AG09309 (cell line): Measurements from ENCODE around the gene OSER1.
"Not testable (repeated sequence)": the region's sequence is repeated elsewhere in the genome, so short reads cannot be mapped to it uniquely, and the experiment has no call there.

Experiments
- DNase-seq: peaks from one replicate; pipeline ENCODE4 v3.0.0-alpha.2; 2010; ENCODE audit warnings: low read depth
- H3K4me3 ChIP-seq: 2 replicates; pipeline ENCODE4 v1.5.1; 2011; ENCODE audit warnings: mild to moderate bottlenecking, low read depth, low read length, moderate library complexity; ENCODE audit not compliant: control insufficient read depth
- CTCF ChIP-seq: IDR thresholded peaks from 2 replicates; pipeline ENCODE4 v1.5.1; 2011; ENCODE audit warnings: mild to moderate bottlenecking, low read depth, low read length, inconsistent platforms; ENCODE audit not compliant: insufficient read depth, control insufficient read depth; ENCODE audit errors: missing control alignments

OSER1 gene

GRCh38 chr20:44196271-44196670, 14.3 kb downstream of the OSER1 start:
- DNase-seq, result no peak
- TF ChIP-seq CTCF, result no peak
- H3K4me3 ChIP-seq, result no peak overlapping the region

- no peak for TF ChIP-seq CTCF
- no peak for DNase-seq
- H3K4me3 ChIP-seq, result no peak overlapping the region
Measured at GRCh38 chr20:44195605-44196004, 15.0 kb downstream of the OSER1 start.

DNA sequence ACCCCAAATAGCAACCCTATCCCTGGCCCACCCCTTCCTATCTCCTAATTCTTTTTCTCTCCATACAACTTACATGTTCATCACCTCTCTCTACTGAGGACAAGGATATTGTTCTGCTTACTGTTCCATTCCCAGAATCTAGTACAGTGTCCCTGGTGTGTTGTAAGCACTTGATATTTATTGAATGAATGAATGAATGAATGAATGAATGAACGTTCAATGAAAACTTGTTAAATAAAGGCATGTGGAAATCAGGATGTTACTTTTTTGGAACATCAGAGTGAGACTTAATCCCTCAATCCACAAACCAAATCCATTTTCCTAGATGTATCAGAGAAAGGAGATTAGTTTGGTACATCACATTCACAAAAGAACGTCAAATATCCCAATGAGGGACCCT, 16.8 kb downstream of the OSER1 start:
- H3K4me3 ChIP-seq, result no peak overlapping the region
- TF ChIP-seq CTCF, result no peak
- DNase-seq, result no peak

DNA sequence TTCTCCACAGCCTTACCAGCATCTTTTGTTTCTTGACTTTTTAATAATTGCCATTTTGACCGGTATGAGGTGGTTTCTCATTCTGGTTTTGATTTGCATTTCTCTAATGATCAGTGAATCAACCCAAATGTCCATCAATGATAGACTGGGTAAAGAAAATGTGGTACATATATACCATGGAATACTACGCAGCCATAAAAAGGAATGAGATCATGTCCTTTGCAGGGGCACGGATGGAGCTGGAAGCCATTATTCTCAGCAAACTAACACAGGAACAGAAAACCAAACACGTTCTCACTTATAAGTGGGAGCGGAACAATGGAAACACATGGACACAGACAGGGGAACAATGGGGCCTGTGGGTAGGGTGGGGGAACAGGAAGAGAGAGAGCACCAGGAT, 18.9 kb downstream of the OSER1 start:
- not testable (repeated sequence) for H3K4me3 ChIP-seq, DNase-seq

DNA sequence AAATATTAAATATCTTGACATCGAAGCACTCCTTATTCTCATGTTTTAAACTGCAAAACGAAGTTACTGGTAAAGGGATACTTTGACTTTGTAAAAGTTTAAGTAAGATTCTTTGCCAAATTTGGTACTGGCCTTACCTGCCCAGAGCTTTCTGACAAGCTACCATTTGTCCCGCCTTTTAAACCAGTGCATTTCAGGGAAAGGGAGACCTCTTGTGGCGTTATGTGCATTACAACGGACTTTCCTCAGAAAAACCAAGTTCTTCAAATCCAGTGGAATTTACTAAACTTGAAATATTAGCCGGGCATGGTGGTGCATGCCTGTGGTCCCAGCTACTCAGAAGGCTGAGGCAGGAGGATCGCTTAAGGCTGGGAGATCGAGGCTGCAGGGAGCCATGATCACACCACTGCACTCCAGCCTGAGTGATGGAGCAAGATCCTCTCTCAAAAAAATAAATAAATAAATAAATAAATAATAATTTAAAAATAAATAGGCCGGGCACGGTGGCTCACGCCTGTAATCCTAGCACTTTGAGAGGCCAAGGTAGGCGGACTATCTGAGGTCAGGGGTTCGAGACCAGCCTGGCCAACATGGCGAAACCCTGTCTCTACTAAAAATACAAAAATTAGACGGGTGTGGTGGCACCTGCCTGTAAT, 20.2 kb downstream of the OSER1 start:
- H3K4me3 ChIP-seq, DNase-seq: not testable (repeated sequence)
- TF ChIP-seq CTCF, result peak; percentile 81

GRCh38 chr20:44188752-44189151, 21.8 kb downstream of the OSER1 start:
- no peak for DNase-seq
- no peak for TF ChIP-seq CTCF
- no peak overlapping the region for H3K4me3 ChIP-seq

- no peak for DNase-seq
- H3K4me3 ChIP-seq, result peak overlapping the region; percentile 52
Measured at GRCh38 chr20:44187772-44188709, 22.5 kb downstream of the OSER1 start.

More at GRCh38 chr20:44187772-44188709, 22.5 kb downstream of the OSER1 start:
- TF ChIP-seq CTCF, result no peak
